Measurements from ENCODE around the gene CALR. TPM values are rescaled to one million over a fixed set of nuclear protein-coding genes. Genes with fewer than 3 reads are reported as not detected.

The CALR gene
- polyA plus RNA-seq, 2 of the 4 experiments (the other 2 are of a cell fraction): 419 to 494 TPM

DNA sequence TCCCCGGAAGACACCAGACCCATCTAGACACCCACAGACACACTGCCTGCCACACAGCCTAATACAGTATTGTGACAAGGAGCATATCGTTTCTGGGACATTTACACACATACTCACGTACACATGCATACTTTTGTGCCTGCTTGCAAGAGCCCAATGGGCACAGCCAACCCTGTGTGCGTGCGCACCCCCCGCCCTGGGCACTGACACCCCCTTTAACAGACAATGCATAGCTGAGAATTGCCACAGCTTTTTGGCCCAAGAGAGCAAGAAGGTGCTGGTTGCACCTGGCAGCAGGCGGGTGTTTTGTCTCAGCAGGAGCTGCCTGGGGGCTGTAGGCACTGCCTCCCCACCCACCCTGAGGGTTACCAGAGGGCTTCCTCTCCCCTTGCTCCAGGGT, 55.2 kb downstream of the CALR start:
- no peak for DNase-seq (ENCODE audit: low read depth in 1 of 2, low spot score in 1 of 2)
- ChIA-PET POLR2A (interaction anchor here (1.0 kb wide), 1 partner anchor 159 kb away, joined by 3 read pairs; no protein-coding TSS in a partner anchor), CTCF (interaction anchor here (1.1 to 1.7 kb wide), 4 partner anchors 9 to 100 kb away, joined by 4 to 5 read pairs (median 5); no protein-coding TSS in a partner anchor)
- no peak overlapping the region for H3K4me2 ChIP-seq
- no peak for ATAC-seq
- TF ChIP-seq PHF8 (IDR thresholded peaks at IDR 0.05; ENCODE audit: borderline replicate concordance, low read depth) (no peak), RARB (CRISPR knock-in tag; IDR thresholded peaks at IDR 0.05) (no peak), HOXB13 (CRISPR knock-in tag; IDR thresholded peaks at IDR 0.05; ENCODE audit: low read depth) (no peak), MYC (IDR thresholded peaks at IDR 0.05; ENCODE audit: borderline replicate concordance, low read length) (no peak), NFE2L2 (conservative IDR thresholded peaks at IDR 0.05; ENCODE audit: low read length) (no peak), SREBF2 (IDR thresholded peaks at IDR 0.05) (no peak), POLR2AphosphoS2 (conservative IDR thresholded peaks at IDR 0.05; ENCODE audit: low read length) (no peak), SMC3 (IDR thresholded peaks at IDR 0.05) (no peak), RFX5 (IDR thresholded peaks at IDR 0.05) (no peak), GATA3 (IDR thresholded peaks at IDR 0.05; ENCODE audit: borderline replicate concordance) (no peak), HOXB5 (CRISPR knock-in tag; IDR thresholded peaks at IDR 0.05) (no peak), EP300 (IDR thresholded peaks at IDR 0.05) (no peak), MAZ (IDR thresholded peaks at IDR 0.05; ENCODE audit: borderline replicate concordance, low read depth, low read length) (no peak), CBX2 (IDR thresholded peaks at IDR 0.05; ENCODE audit: borderline replicate concordance, low read depth) (no peak), RCOR1 (IDR thresholded peaks at IDR 0.05; ENCODE audit: low read depth, low read length) (no peak), CHD2 (IDR thresholded peaks at IDR 0.05; ENCODE audit: low read length, partially characterized antibody) (no peak)
- TF ChIP-seq, protein P1, sequence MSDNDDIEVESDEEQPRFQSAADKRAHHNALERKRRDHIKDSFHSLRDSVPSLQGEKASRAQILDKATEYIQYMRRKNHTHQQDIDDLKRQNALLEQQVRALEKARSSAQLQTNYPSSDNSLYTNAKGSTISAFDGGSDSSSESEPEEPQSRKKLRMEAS (IDR thresholded peaks at IDR 0.05): no peak
- TF ChIP-seq, protein P2, sequence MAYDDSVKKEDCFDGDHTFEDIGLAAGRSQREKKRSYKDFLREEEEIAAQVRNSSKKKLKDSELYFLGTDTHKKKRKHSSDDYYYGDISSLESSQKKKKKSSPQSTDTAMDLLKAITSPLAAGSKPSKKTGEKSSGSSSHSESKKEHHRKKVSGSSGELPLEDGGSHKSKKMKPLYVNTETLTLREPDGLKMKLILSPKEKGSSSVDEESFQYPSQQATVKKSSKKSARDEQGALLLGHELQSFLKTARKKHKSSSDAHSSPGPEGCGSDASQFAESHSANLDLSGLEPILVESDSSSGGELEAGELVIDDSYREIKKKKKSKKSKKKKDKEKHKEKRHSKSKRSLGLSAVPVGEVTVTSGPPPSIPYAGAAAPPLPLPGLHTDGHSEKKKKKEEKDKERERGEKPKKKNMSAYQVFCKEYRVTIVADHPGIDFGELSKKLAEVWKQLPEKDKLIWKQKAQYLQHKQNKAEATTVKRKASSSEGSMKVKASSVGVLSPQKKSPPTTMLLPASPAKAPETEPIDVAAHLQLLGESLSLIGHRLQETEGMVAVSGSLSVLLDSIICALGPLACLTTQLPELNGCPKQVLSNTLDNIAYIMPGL (CRISPR knock-in tag; IDR thresholded peaks at IDR 0.05; ENCODE audit: borderline replicate concordance): no peak
- TF ChIP-seq, protein P3, sequence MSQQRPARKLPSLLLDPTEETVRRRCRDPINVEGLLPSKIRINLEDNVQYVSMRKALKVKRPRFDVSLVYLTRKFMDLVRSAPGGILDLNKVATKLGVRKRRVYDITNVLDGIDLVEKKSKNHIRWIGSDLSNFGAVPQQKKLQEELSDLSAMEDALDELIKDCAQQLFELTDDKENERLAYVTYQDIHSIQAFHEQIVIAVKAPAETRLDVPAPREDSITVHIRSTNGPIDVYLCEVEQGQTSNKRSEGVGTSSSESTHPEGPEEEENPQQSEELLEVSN (IDR thresholded peaks at IDR 0.05; ENCODE audit: borderline replicate concordance, low read depth): no peak
- TF ChIP-seq, protein P4, sequence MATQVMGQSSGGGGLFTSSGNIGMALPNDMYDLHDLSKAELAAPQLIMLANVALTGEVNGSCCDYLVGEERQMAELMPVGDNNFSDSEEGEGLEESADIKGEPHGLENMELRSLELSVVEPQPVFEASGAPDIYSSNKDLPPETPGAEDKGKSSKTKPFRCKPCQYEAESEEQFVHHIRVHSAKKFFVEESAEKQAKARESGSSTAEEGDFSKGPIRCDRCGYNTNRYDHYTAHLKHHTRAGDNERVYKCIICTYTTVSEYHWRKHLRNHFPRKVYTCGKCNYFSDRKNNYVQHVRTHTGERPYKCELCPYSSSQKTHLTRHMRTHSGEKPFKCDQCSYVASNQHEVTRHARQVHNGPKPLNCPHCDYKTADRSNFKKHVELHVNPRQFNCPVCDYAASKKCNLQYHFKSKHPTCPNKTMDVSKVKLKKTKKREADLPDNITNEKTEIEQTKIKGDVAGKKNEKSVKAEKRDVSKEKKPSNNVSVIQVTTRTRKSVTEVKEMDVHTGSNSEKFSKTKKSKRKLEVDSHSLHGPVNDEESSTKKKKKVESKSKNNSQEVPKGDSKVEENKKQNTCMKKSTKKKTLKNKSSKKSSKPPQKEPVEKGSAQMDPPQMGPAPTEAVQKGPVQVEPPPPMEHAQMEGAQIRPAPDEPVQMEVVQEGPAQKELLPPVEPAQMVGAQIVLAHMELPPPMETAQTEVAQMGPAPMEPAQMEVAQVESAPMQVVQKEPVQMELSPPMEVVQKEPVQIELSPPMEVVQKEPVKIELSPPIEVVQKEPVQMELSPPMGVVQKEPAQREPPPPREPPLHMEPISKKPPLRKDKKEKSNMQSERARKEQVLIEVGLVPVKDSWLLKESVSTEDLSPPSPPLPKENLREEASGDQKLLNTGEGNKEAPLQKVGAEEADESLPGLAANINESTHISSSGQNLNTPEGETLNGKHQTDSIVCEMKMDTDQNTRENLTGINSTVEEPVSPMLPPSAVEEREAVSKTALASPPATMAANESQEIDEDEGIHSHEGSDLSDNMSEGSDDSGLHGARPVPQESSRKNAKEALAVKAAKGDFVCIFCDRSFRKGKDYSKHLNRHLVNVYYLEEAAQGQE (IDR thresholded peaks at IDR 0.05): no peak
- no peak overlapping the region for H3K27ac ChIP-seq
- H3K4me3 ChIP-seq: no peak overlapping the region
- 74% methylated on average over 7 of the region's 7 CpGs for WGBS (ENCODE audit: missing lambda C conversion rate)
- FAIRE-seq: no peak
- no peaks in the 10 kb centered on the region for H3K4me1 ChIP-seq
- no peaks in the 10 kb centered on the region for H3K9me3 ChIP-seq

Small RNA genes lying within 50 kb of the gene (small RNA-seq; reads per million reads assigned to genes)
- 0 to 1.2 (median 0) reads per million in 6 experiments for gene MIR5695
- gene MIR6515: 0 reads per million in 6 experiments

Other genes with a start within 250 kb of the CALR start
- gene FBXW9, start 242.0 kb upstream of the CALR start, polyA plus RNA-seq (2011; rRNA removed): 5.7 and 6.9 TPM in 2 replicates
- 7.3 to 8.1 TPM (median 8.0 TPM) in 3 replicates for gene FBXW9, start 242.0 kb upstream of the CALR start, polyA plus RNA-seq (2017; fragmentation: RNase III; extraction: RNeasy Plus Mini Kit Qiagen cat#74134 plus additional on column Dnase treatment)
- gene TNPO2, start 214.7 kb upstream of the CALR start, polyA plus RNA-seq (2011; rRNA removed): 33.7 and 38.0 TPM in 2 replicates
- 39.8 to 42.5 TPM (median 41.0 TPM) in 3 replicates for gene TNPO2, start 214.7 kb upstream of the CALR start, polyA plus RNA-seq (2017; fragmentation: RNase III; extraction: RNeasy Plus Mini Kit Qiagen cat#74134 plus additional on column Dnase treatment)
- gene TRIR, start 203.9 kb upstream of the CALR start, polyA plus RNA-seq (2011; rRNA removed): 105 and 137 TPM in 2 replicates
- 144 to 154 TPM (median 152 TPM) in 3 replicates for gene TRIR, start 203.9 kb upstream of the CALR start, polyA plus RNA-seq (2017; fragmentation: RNase III; extraction: RNeasy Plus Mini Kit Qiagen cat#74134 plus additional on column Dnase treatment)
- gene GET3, start 201.1 kb upstream of the CALR start, polyA plus RNA-seq (2011; rRNA removed): 84.9 and 87.0 TPM in 2 replicates
- 82.7 to 96.7 TPM (median 91.7 TPM) in 3 replicates for gene GET3, start 201.1 kb upstream of the CALR start, polyA plus RNA-seq (2017; fragmentation: RNase III; extraction: RNeasy Plus Mini Kit Qiagen cat#74134 plus additional on column Dnase treatment)
- not detected in 2 replicates for gene BEST2, start 186.8 kb upstream of the CALR start, polyA plus RNA-seq (2011; rRNA removed)
- gene BEST2, start 186.8 kb upstream of the CALR start, polyA plus RNA-seq (2017; fragmentation: RNase III; extraction: RNeasy Plus Mini Kit Qiagen cat#74134 plus additional on column Dnase treatment): not detected in 3 replicates
- gene HOOK2, start 163.1 kb upstream of the CALR start, polyA plus RNA-seq (2011; rRNA removed): 8.3 and 10.1 TPM in 2 replicates
- gene HOOK2, start 163.1 kb upstream of the CALR start, polyA plus RNA-seq (2017; fragmentation: RNase III; extraction: RNeasy Plus Mini Kit Qiagen cat#74134 plus additional on column Dnase treatment): 18.5 to 24.6 TPM (median 21.5 TPM) in 3 replicates
- gene JUNB, start 147.1 kb upstream of the CALR start, polyA plus RNA-seq (2011; rRNA removed): 72.5 and 94.7 TPM in 2 replicates
- gene JUNB, start 147.1 kb upstream of the CALR start, polyA plus RNA-seq (2017; fragmentation: RNase III; extraction: RNeasy Plus Mini Kit Qiagen cat#74134 plus additional on column Dnase treatment): 47.2 to 57.7 TPM (median 55.6 TPM) in 3 replicates
- gene PRDX2, start 136.8 kb upstream of the CALR start, polyA plus RNA-seq (2011; rRNA removed): 0.48 and 0.57 TPM in 2 replicates
- gene PRDX2, start 136.8 kb upstream of the CALR start, polyA plus RNA-seq (2017; fragmentation: RNase III; extraction: RNeasy Plus Mini Kit Qiagen cat#74134 plus additional on column Dnase treatment): 0.49 to 0.91 TPM (median 0.84 TPM) in 3 replicates
- 4.9 and 10.7 TPM in 2 replicates for gene THSD8, start 136.5 kb upstream of the CALR start, polyA plus RNA-seq (2011; rRNA removed)
- gene THSD8, start 136.5 kb upstream of the CALR start, polyA plus RNA-seq (2017; fragmentation: RNase III; extraction: RNeasy Plus Mini Kit Qiagen cat#74134 plus additional on column Dnase treatment): not detected in 3 replicates
- 27.2 and 37.2 TPM in 2 replicates for gene RNASEH2A, start 132.0 kb upstream of the CALR start, polyA plus RNA-seq (2011; rRNA removed)
- 40.7 to 45.5 TPM (median 41.7 TPM) in 3 replicates for gene RNASEH2A, start 132.0 kb upstream of the CALR start, polyA plus RNA-seq (2017; fragmentation: RNase III; extraction: RNeasy Plus Mini Kit Qiagen cat#74134 plus additional on column Dnase treatment)
- 0.09 TPM in 1 of 2 replicates, not detected in the other for gene RTBDN, start 104.0 kb upstream of the CALR start, polyA plus RNA-seq (2011; rRNA removed)
- gene RTBDN, start 104.0 kb upstream of the CALR start, polyA plus RNA-seq (2017; fragmentation: RNase III; extraction: RNeasy Plus Mini Kit Qiagen cat#74134 plus additional on column Dnase treatment): 0.14 to 0.36 TPM (median 0.25 TPM) in 3 replicates
- gene MAST1, start 100.1 kb upstream of the CALR start, polyA plus RNA-seq (2011; rRNA removed): 1.4 and 1.8 TPM in 2 replicates
- gene MAST1, start 100.1 kb upstream of the CALR start, polyA plus RNA-seq (2017; fragmentation: RNase III; extraction: RNeasy Plus Mini Kit Qiagen cat#74134 plus additional on column Dnase treatment): 1.8 to 3.0 TPM (median 2.2 TPM) in 3 replicates
- 15.7 and 22.9 TPM in 2 replicates for gene DNASE2, start 57.2 kb upstream of the CALR start, polyA plus RNA-seq (2011; rRNA removed)
- 19.9 to 24.9 TPM (median 24.6 TPM) in 3 replicates for gene DNASE2, start 57.2 kb upstream of the CALR start, polyA plus RNA-seq (2017; fragmentation: RNase III; extraction: RNeasy Plus Mini Kit Qiagen cat#74134 plus additional on column Dnase treatment)
- not detected in 2 replicates for gene KLF1, start 51.4 kb upstream of the CALR start, polyA plus RNA-seq (2011; rRNA removed)
- gene KLF1, start 51.4 kb upstream of the CALR start, polyA plus RNA-seq (2017; fragmentation: RNase III; extraction: RNeasy Plus Mini Kit Qiagen cat#74134 plus additional on column Dnase treatment): not detected in 3 replicates
- 8.0 and 8.8 TPM in 2 replicates for gene GCDH, start 47.4 kb upstream of the CALR start, polyA plus RNA-seq (2011; rRNA removed)
- gene GCDH, start 47.4 kb upstream of the CALR start, polyA plus RNA-seq (2017; fragmentation: RNase III; extraction: RNeasy Plus Mini Kit Qiagen cat#74134 plus additional on column Dnase treatment): 14.9 to 18.8 TPM (median 15.2 TPM) in 3 replicates
- 0.13 and 0.41 TPM in 2 replicates for gene SYCE2, start 19.3 kb upstream of the CALR start, polyA plus RNA-seq (2011; rRNA removed)
- gene SYCE2, start 19.3 kb upstream of the CALR start, polyA plus RNA-seq (2017; fragmentation: RNase III; extraction: RNeasy Plus Mini Kit Qiagen cat#74134 plus additional on column Dnase treatment): 0.25 to 0.40 TPM (median 0.39 TPM) in 3 replicates
- gene FARSA, start 4.9 kb upstream of the CALR start, polyA plus RNA-seq (2011; rRNA removed): 18.1 and 20.1 TPM in 2 replicates
- gene FARSA, start 4.9 kb upstream of the CALR start, polyA plus RNA-seq (2017; fragmentation: RNase III; extraction: RNeasy Plus Mini Kit Qiagen cat#74134 plus additional on column Dnase treatment): 57.4 to 62.2 TPM (median 58.7 TPM) in 3 replicates
- 46.4 and 56.2 TPM in 2 replicates for gene RAD23A, start 7.3 kb downstream of the CALR start, polyA plus RNA-seq (2011; rRNA removed)
- 68.6 to 71.6 TPM (median 71.1 TPM) in 3 replicates for gene RAD23A, start 7.3 kb downstream of the CALR start, polyA plus RNA-seq (2017; fragmentation: RNase III; extraction: RNeasy Plus Mini Kit Qiagen cat#74134 plus additional on column Dnase treatment)
- gene GADD45GIP1, start 18.6 kb downstream of the CALR start, polyA plus RNA-seq (2011; rRNA removed): 18.3 and 26.4 TPM in 2 replicates
- 30.7 to 31.9 TPM (median 31.1 TPM) in 3 replicates for gene GADD45GIP1, start 18.6 kb downstream of the CALR start, polyA plus RNA-seq (2017; fragmentation: RNase III; extraction: RNeasy Plus Mini Kit Qiagen cat#74134 plus additional on column Dnase treatment)
- 0.12 and 0.16 TPM in 2 replicates for gene DAND5, start 31.0 kb downstream of the CALR start, polyA plus RNA-seq (2011; rRNA removed)
- 0.12 to 0.21 TPM (median 0.14 TPM) in 3 replicates for gene DAND5, start 31.0 kb downstream of the CALR start, polyA plus RNA-seq (2017; fragmentation: RNase III; extraction: RNeasy Plus Mini Kit Qiagen cat#74134 plus additional on column Dnase treatment)
- gene NFIX, start 56.9 kb downstream of the CALR start, polyA plus RNA-seq (2011; rRNA removed): 0.52 and 1.0 TPM in 2 replicates
- gene NFIX, start 56.9 kb downstream of the CALR start, polyA plus RNA-seq (2017; fragmentation: RNase III; extraction: RNeasy Plus Mini Kit Qiagen cat#74134 plus additional on column Dnase treatment): 3.0 to 4.5 TPM (median 3.0 TPM) in 3 replicates
- gene LYL1, start 164.2 kb downstream of the CALR start, polyA plus RNA-seq (2011; rRNA removed): 0.08 and 0.26 TPM in 2 replicates
- gene LYL1, start 164.2 kb downstream of the CALR start, polyA plus RNA-seq (2017; fragmentation: RNase III; extraction: RNeasy Plus Mini Kit Qiagen cat#74134 plus additional on column Dnase treatment): 0.30 to 0.82 TPM (median 0.39 TPM) in 3 replicates
- 16.3 and 18.2 TPM in 2 replicates for gene TRMT1, start 178.1 kb downstream of the CALR start, polyA plus RNA-seq (2011; rRNA removed)
- gene TRMT1, start 178.1 kb downstream of the CALR start, polyA plus RNA-seq (2017; fragmentation: RNase III; extraction: RNeasy Plus Mini Kit Qiagen cat#74134 plus additional on column Dnase treatment): 29.8 to 40.2 TPM (median 35.2 TPM) in 3 replicates
- 26.1 and 30.0 TPM in 2 replicates for gene NACC1, start 179.7 kb downstream of the CALR start, polyA plus RNA-seq (2011; rRNA removed)
- gene NACC1, start 179.7 kb downstream of the CALR start, polyA plus RNA-seq (2017; fragmentation: RNase III; extraction: RNeasy Plus Mini Kit Qiagen cat#74134 plus additional on column Dnase treatment): 32.4 to 39.8 TPM (median 37.9 TPM) in 3 replicates
- 39.1 and 41.5 TPM in 2 replicates for gene STX10, start 211.8 kb downstream of the CALR start, polyA plus RNA-seq (2011; rRNA removed)
- gene STX10, start 211.8 kb downstream of the CALR start, polyA plus RNA-seq (2017; fragmentation: RNase III; extraction: RNeasy Plus Mini Kit Qiagen cat#74134 plus additional on column Dnase treatment): 56.1 to 63.6 TPM (median 61.2 TPM) in 3 replicates
- 52.5 and 75.7 TPM in 2 replicates for gene IER2, start 211.8 kb downstream of the CALR start, polyA plus RNA-seq (2011; rRNA removed)
- gene IER2, start 211.8 kb downstream of the CALR start, polyA plus RNA-seq (2017; fragmentation: RNase III; extraction: RNeasy Plus Mini Kit Qiagen cat#74134 plus additional on column Dnase treatment): 35.9 to 39.9 TPM (median 36.7 TPM) in 3 replicates